Activated naive CD8-positive, alpha-beta T cell treated with anti-CD3 and anti-CD28 coated beads for 36 hours (primary cell): ENCODE measurements around the gene ASCL4. TPM values are rescaled to one million over a fixed set of nuclear protein-coding genes. Genes with fewer than 3 reads are reported as not detected.

ENCODE experiments used
- DNase-seq: peaks from one replicate; pipeline ENCODE4 v3.0.0; 2021
- H3K27ac Mint-ChIP-seq: one replicate; pipeline ENCODE4 v1.8.0; 2022; ENCODE audit warnings: mild to moderate bottlenecking, moderate library complexity, mixed read lengths
- H3K27me3 Mint-ChIP-seq: one replicate; pipeline ENCODE4 v1.8.0; 2022; ENCODE audit warnings: mild to moderate bottlenecking, mixed read lengths
- H3K36me3 Mint-ChIP-seq: one replicate; pipeline ENCODE4 v1.8.0; 2021; ENCODE audit warnings: mild to moderate bottlenecking, mixed read lengths
- H3K4me1 Mint-ChIP-seq: one replicate; pipeline ENCODE4 v1.8.0; 2021; ENCODE audit warnings: mixed read lengths
- H3K4me3 Mint-ChIP-seq: one replicate; pipeline ENCODE4 v1.8.0; 2022; ENCODE audit warnings: mild to moderate bottlenecking, moderate library complexity, mixed read lengths
- H3K9me3 Mint-ChIP-seq: one replicate; pipeline ENCODE4 v1.8.0; 2022; ENCODE audit warnings: mixed read lengths
- total RNA-seq, 2 experiments: library from RNA; stranded (reverse); gene quantifications; one replicate each; pipeline ENCODE4 v1.2.3, GENCODE V29; 2021

ASCL4 gene
- total RNA-seq, 2 experiments from 2014 or later, result not detected

DNA sequence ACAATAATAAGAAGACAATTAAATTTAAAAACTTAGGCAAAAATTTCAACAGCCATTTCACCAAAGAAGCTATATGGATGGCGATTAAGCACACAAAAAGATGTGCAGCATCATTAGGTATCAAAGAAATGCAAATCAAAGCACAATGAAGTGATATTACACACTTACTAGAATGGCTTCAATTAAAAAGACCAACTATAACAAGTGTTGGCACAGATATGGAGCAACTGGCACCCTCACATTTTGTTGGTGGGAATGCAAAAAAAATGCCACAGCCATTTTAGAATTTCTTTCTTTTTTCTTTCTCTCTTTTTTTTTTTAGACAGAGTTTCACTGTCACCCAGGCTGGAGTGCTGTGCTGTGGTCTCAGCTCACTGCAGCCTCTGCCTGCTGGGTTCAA, 11.6 kb upstream of the ASCL4 start:
- Mint-ChIP-seq H3K9me3 (peaks cover 2% of the 10 kb centered on the region), H3K27me3 (no peaks in the 10 kb centered on the region), H3K4me3 (no peak overlapping the region), H3K27ac (no peak overlapping the region), H3K36me3 (peaks cover 8% of the 10 kb centered on the region), H3K4me1 (peaks cover 17% of the 10 kb centered on the region)
- DNase-seq, result no peak

DNA sequence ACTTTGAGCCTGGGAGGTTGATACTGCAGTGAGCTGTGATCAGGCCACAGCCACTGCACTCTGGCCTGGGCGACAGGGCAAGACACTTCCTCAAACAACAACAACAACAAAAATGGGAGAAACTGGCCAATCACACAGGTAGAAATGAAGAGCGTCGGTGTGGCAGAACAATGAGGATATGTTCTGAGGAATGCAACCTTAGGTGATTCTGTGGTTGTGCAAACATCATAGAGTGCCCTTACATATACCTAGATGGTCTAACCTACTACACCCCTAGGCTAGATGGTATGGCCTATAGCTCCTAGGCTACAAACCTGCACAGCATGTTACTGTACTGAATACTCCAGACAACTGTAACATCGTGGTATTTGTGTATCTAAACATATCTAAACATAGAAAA, 9.9 kb upstream of the ASCL4 start:
- H3K27me3 Mint-ChIP-seq, result no peaks in the 10 kb centered on the region
- DNase-seq, result no peak
- peaks cover 2% of the 10 kb centered on the region for H3K9me3 Mint-ChIP-seq
- H3K4me3 Mint-ChIP-seq, result no peak overlapping the region
- peaks cover 6% of the 10 kb centered on the region for H3K36me3 Mint-ChIP-seq
- no peak overlapping the region for H3K27ac Mint-ChIP-seq
- peaks cover 4% of the 10 kb centered on the region for H3K4me1 Mint-ChIP-seq

DNA sequence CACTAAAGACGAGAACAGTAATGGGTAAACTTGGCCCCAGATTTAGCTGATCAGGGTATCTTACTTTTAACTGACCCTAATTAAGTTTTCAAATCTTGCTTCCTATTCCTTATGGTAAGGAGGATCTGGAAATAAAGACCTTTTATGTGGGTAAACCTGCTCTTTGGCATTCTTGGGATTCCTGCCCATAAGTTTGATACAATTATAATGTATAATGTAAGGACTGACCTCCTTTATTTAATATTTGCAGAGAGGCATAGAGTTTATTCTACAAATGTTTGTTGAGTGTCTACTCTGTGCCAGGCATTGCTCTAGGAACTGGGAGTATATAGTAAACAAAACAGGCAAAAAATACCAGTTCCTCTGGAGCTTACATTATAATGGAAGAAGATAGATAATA, 9.2 kb upstream of the ASCL4 start:
- Mint-ChIP-seq H3K4me3 (no peak overlapping the region), H3K36me3 (peaks cover under 1% of the 10 kb centered on the region), H3K9me3 (peaks cover 2% of the 10 kb centered on the region), H3K4me1 (no peaks in the 10 kb centered on the region), H3K27me3 (peaks cover 6% of the 10 kb centered on the region), H3K27ac (no peak overlapping the region)
- DNase-seq, result no peak

DNA sequence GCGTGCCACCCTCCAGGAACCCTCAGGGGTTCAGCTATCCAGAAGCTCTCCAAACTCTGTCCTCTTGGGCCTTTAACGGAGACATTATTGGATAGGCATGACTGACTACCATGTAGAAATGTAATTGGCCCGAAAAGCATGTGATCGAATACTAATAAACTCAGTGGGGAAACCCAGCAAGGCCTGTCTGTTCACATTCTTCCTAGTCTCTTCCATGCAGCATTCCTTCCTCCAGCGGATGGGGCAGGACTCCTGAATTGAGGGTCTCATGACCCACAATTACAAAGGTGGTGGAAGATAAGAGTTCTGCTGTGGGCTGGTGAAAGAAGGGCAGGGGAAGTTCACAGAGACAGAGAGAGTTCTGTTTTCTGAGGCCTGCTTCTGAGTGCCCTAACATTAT, 7.0 kb upstream of the ASCL4 start:
- peaks cover 17% of the 10 kb centered on the region for H3K27me3 Mint-ChIP-seq
- no peak for DNase-seq
- no peak overlapping the region for H3K27ac Mint-ChIP-seq
- no peaks in the 10 kb centered on the region for H3K36me3 Mint-ChIP-seq
- H3K9me3 Mint-ChIP-seq, result peaks cover 1% of the 10 kb centered on the region
- H3K4me1 Mint-ChIP-seq, result no peaks in the 10 kb centered on the region
- H3K4me3 Mint-ChIP-seq, result no peak overlapping the region

DNA sequence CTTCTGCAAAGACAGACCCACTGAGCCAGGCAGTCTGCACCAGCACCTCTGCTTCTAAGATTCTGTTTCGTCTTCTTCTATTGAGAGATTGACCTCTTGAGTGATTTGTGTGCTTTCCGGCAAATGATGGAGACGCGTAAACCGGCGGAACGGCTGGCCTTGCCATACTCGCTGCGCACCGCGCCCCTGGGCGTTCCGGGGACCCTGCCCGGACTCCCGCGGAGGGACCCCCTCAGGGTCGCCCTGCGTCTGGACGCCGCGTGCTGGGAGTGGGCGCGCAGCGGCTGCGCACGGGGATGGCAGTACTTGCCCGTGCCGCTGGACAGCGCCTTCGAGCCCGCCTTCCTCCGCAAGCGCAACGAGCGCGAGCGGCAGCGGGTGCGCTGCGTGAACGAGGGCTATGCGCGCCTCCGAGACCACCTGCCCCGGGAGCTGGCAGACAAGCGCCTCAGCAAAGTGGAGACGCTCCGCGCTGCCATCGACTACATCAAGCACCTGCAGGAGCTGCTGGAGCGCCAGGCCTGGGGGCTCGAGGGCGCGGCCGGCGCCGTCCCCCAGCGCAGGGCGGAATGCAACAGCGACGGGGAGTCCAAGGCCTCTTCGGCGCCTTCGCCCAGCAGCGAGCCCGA, 703 bp downstream of the ASCL4 start:
- Mint-ChIP-seq H3K4me1 (peaks cover 20% of the 10 kb centered on the region), H3K36me3 (no peaks in the 10 kb centered on the region), H3K9me3 (no peaks in the 10 kb centered on the region), H3K27me3 (peaks cover 78% of the 10 kb centered on the region), H3K4me3 (no peak overlapping the region), H3K27ac (no peak overlapping the region)
- DNase-seq, result peak; percentile 16

DNA sequence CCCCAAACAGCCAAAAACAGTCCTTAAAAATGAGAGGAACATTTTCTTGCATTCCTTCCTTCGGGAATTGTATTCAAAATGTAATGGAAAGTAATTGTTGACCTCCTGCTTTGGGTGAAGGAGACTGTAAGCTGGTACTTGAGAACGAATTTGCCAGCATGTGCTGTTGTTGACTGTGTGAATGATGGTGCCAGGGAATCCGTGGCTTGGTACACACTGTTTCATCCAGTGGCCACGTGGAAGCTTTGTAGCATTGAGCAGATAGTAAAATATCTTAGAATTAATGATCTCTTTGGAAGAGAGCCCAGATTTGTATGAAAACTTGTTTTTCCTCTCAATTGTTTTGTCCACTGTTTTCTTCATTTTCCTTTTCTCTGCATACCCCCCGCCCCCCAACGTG, 1.7 kb downstream of the ASCL4 start:
- Mint-ChIP-seq H3K27me3 (peaks cover 75% of the 10 kb centered on the region), H3K36me3 (no peaks in the 10 kb centered on the region), H3K4me1 (peaks cover 20% of the 10 kb centered on the region), H3K27ac (no peak overlapping the region), H3K9me3 (no peaks in the 10 kb centered on the region), H3K4me3 (no peak overlapping the region)
- DNase-seq, result no peak

DNA sequence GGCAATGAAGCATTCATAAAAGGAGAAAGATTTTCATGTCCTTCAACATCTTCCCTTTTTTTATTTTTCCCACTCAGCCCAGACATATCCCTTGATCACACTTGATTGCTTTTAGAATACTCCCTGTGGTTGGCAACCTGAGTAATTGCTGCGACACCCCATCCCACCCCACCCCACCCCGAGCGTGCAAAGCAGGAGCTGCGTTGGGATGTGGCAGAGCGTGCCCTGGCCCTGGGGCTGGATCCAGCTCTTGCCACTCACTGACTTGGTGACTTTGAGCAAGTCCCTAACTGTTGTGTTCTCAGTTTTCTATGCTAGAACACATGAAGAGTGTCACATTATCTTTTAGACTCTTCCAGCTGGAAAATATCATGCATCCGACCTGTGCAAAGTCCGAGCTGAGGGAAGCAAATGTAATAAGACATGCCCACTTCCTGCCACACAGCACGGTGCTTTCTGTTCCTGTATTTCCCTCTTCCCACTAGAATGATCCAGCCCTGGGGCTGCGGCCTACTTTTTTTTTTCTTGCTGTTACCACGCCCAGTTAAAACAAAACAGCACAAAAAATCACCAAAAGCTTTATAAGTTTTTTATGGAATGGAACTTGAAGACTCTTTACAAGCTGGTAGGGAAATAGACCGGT, 4.0 kb downstream of the ASCL4 start:
- no peak for DNase-seq
- H3K4me3 Mint-ChIP-seq, result no peak overlapping the region
- peaks cover 62% of the 10 kb centered on the region for H3K27me3 Mint-ChIP-seq
- peaks cover 20% of the 10 kb centered on the region for H3K4me1 Mint-ChIP-seq
- no peaks in the 10 kb centered on the region for H3K9me3 Mint-ChIP-seq
- no peak overlapping the region for H3K27ac Mint-ChIP-seq
- H3K36me3 Mint-ChIP-seq, result no peaks in the 10 kb centered on the region

DNA sequence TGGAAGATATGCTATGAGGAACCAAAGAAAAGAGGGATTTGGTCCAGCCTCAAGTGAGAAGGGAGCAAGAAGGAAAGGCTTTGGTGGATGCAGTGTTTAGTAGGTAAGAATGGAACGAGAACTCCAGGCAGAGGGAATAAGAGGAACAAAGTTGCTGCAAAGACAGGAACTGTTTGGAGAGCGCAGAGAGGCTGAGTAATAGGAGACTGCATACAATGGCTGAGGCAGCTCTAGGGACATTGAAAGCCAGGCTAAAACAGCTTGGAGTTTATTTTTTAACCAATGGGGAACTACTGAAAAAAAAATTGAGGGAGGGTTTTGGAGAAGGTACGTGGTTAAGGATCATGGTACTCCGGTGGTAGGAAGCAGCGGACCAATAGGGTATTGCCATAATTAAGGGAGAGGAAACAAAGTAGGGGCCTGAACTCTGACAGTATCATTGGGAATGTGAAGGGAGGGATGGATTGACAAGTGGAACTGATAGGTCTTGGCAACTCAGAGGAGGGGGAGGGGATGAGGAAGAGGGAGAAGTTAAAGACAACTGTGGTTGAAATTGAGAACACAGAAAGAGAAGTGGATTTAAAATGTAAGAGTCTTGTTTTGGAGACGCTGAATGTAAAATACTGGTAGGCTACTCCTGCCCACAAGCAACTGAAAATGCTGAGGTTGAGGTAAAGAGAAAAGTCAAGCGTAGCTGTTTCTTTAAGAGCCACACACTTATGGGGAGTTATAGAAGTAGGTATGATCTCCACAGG, 4.8 kb downstream of the ASCL4 start:
- H3K36me3 Mint-ChIP-seq, result no peaks in the 10 kb centered on the region
- H3K4me1 Mint-ChIP-seq, result peaks cover 15% of the 10 kb centered on the region
- peaks cover 58% of the 10 kb centered on the region for H3K27me3 Mint-ChIP-seq
- no peak overlapping the region for H3K4me3 Mint-ChIP-seq
- no peaks in the 10 kb centered on the region for H3K9me3 Mint-ChIP-seq
- H3K27ac Mint-ChIP-seq, result no peak overlapping the region
- no peak for DNase-seq

DNA sequence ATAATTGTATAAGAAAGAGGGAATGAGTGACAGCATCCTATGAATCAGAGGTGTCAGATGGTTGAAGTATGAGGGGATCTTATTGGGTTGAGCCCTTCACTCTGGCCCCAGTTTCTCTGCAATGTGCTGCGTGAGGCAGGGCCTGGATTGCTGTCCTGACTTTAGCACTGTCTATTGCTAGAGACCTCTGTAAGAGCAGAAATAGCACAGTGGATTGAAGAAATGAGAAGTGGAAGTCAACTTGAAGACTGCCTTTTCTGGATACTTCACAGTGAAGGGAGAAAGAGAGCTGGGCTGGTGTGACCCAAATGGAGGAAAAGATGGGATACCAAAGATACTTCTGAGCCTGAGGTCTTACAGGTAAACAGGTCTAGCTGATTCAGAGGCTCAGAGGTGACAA, 5.8 kb downstream of the ASCL4 start:
- peaks cover 47% of the 10 kb centered on the region for H3K27me3 Mint-ChIP-seq
- H3K4me3 Mint-ChIP-seq, result no peak overlapping the region
- no peak overlapping the region for H3K27ac Mint-ChIP-seq
- peaks cover 8% of the 10 kb centered on the region for H3K4me1 Mint-ChIP-seq
- no peaks in the 10 kb centered on the region for H3K36me3 Mint-ChIP-seq
- no peak for DNase-seq
- no peaks in the 10 kb centered on the region for H3K9me3 Mint-ChIP-seq

DNA sequence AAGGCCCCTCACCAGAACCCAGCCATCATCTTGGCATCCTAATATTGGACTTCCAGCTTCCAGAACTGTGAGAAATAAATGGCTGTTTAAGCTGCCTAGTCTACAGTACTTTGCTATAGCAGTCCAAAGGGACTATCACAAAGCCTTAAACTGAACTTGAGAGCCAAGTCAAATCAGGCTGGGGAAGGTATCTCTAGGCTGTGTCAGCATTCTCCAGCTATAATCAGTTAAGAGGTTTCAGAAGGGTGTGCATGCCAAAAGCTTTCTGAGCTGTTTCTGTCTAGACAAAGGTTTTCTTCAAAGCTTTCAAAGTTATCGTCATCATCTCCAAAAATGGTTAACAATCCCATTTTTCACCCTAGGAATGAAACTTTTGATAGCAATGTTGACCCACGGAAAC, 7.6 kb downstream of the ASCL4 start:
- Mint-ChIP-seq H3K27ac (no peak overlapping the region), H3K4me3 (no peak overlapping the region), H3K36me3 (no peaks in the 10 kb centered on the region), H3K27me3 (peaks cover 33% of the 10 kb centered on the region), H3K9me3 (no peaks in the 10 kb centered on the region), H3K4me1 (peaks cover 6% of the 10 kb centered on the region)
- no peak for DNase-seq

DNA sequence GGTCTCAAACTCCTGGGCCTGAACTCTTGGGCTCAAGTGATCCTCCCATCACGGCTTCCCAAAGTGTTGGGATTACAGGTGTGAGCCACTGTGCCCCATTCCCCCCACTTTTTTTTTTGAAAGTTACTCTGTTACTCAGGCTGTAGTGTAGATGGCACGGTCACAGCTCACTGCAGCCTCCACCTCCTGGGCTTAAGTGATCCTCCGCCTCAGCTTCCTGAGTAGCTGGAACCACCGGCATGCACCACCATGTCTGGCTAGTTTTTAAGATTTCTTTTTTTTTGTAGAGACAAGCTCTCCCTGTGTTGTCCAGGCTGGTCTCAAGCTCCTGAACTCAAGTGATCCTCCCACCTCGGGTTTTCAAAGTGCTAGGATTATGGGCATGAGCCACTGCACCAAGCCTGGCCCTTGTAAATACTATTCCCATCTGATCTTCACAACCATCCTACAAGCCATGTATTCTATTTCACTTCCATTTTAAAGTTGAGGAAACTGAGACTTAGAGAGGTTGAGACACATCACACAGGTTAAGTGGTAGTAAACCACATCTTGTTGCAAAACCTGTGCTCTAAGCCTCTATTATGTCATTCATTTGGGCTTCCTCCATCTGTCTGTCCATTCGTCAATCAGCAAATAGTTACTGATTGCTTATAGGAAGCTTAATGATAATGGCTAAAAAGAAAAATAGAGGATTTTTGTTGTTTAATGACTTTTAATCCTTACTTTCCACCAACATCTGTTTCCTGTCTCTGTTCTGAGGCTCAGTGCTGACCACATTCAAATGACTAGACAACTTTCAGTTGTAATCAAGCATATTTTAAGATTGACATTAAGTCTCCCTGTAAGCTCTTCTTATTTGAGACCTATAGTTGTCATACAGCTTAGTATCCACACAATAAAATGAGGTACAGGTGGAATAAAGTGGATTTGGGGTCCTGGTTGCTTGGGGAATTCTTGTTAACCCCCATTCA, 9.2 kb downstream of the ASCL4 start:
- Mint-ChIP-seq H3K9me3 (no peaks in the 10 kb centered on the region), H3K4me3 (no peak overlapping the region), H3K27me3 (peaks cover 21% of the 10 kb centered on the region), H3K36me3 (no peaks in the 10 kb centered on the region), H3K4me1 (peaks cover 6% of the 10 kb centered on the region), H3K27ac (no peak overlapping the region)
- no peak for DNase-seq

DNA sequence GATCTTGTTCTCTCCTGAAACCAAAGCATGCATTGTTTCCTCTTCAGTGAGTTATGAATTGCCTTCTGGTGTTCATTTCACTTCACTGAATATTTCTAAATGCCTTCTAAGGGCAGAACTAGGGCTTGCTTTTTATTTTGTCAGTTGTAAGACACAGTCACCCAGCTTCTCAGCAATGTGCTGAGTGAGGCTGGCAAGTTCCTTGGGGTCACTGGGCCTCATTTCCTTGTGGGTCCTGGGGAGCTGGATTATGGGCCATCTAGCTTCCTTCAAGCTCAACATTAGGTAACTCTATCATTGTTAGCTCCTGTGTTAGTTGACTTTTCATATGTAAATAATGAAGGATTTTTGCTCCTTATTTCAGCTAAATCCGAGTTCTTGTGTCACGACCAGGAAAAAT, 13.8 kb downstream of the ASCL4 start:
- no peak overlapping the region for H3K4me3 Mint-ChIP-seq
- H3K27me3 Mint-ChIP-seq, result peaks cover 5% of the 10 kb centered on the region
- peaks cover 8% of the 10 kb centered on the region for H3K36me3 Mint-ChIP-seq
- peaks cover 10% of the 10 kb centered on the region for H3K9me3 Mint-ChIP-seq
- no peak for DNase-seq
- peaks cover 1% of the 10 kb centered on the region for H3K4me1 Mint-ChIP-seq
- H3K27ac Mint-ChIP-seq, result no peak overlapping the region

DNA sequence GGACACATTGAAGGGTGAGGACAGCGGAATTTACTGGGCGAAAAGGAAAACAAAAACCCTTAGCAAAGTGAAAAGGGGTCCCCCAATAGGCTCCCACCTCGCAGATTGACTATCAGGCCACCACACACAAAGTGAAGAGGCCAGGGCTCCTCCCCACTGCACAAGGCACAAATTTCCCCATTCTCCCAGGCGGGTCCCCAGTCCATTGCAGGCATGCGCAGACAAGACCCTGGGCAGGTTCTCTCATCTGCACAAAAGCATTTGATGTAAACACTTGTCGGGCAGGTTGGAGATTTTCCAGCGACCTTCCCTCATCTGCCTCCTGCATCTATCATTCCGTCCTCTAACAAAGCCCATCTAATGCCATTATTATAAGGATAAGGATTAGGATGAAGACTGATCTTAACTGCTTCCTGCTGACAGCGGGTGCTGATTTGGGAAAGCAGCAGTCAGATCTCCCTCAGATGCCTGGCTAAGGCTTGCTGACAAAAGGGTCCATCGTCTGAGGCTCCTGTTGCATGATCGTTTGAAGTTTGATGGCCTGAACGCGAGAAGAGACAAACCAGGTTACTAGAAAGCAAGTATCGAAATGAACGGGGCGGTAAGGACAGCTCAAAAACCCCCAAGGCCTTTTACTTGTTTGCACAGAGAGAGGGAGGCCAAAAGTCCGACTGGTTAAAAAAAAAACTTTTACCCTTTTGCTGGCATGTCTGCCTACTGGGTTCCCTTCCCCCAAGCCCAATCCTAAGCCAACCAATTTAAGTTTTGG, 14.4 kb downstream of the ASCL4 start:
- DNase-seq, result no peak
- Mint-ChIP-seq H3K4me1 (peaks cover 1% of the 10 kb centered on the region), H3K27ac (no peak overlapping the region), H3K36me3 (peaks cover 8% of the 10 kb centered on the region), H3K9me3 (peaks cover 10% of the 10 kb centered on the region), H3K27me3 (peaks cover 7% of the 10 kb centered on the region), H3K4me3 (no peak overlapping the region)

DNA sequence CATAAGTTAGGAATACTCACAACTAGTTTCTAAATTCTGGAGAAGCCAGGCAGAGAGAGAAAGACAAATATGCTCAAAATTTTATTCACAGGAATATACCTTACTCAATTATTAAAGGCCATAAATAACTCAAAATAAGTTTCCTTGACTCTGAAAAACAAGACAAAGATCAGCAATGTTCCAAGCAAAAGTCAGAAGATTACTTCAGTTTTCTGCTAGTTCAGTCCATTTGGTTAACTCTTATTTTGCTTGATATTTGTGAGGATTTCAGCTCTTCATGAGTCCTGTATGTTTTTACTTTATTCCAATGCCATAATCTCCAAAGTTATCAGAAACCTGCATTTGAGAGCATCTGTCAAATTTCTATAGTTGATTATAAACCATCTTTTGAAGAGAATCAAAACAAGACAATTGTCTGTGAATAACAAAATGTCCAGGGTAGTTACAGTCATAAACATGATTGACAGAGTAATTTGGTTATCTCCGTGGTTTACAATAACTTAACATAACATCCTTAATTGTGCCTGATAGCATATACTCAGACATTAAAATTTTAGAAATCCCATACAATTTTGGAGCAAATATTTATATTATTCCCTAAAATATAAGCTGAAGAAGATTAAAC, 17.1 kb downstream of the ASCL4 start:
- H3K4me1 Mint-ChIP-seq, result no peaks in the 10 kb centered on the region
- H3K27me3 Mint-ChIP-seq, result peaks cover 16% of the 10 kb centered on the region
- peaks cover 8% of the 10 kb centered on the region for H3K36me3 Mint-ChIP-seq
- H3K9me3 Mint-ChIP-seq, result peaks cover 10% of the 10 kb centered on the region
- no peak overlapping the region for H3K27ac Mint-ChIP-seq
- H3K4me3 Mint-ChIP-seq, result no peak overlapping the region
- no peak for DNase-seq
